ENCODE results near the gene PAK4. TPM values are rescaled to one million over a fixed set of nuclear protein-coding genes. Genes with fewer than 3 reads are reported as not detected.

PAK4 gene
- total RNA-seq, 1 experiment from 2014 or later = 63.1 TPM

DNA sequence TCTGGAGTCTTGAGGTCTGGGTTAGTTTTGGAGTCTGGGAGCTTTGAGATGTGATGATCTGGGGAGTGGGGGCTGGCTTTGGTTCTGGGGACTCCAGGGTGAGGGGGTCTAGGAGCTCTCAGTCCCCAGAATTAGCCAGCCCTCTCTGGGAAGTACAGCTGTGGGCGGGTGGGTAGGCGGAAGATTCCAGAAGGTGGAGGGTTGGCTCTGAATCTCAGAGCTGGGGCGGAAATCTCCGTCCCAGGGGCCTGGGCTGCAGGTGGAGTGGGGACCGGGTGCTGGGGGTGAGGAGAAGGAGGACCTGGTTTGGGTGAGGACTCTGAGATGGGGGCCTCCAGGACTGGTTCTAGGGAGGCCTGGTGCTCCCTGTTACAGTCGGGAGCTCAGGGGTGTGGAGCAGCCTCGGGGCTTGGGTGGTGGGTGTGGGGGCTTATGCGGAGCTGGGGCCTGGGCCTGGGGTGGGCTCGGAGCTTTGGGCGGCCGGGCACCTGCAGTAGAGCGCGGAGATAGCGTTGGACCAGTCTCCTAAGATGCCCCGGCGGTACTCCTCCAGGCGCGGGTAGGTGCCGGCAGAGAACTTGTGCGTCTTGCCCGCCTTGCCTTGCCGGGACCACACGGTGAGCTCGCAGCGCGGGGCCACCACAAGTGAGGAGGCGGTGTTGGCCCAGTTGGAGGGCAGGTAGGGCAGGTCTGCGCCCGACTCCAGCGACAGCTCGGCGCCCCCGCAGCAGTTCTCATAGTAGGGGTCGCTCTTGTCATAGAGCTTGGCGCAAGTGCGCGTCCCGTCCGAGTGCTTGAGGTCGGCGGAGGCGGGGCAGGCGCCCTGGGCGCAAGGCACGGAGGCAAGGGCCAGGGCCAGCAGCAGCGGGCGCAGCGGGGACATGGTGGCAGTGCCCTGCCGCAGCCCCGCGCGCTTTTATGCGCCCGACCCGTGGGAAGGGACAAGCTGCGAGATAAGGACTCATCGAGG is 78.1 kb downstream of the PAK4 start, which contains the start of gene SYCN:
Gene SYCN (minus strand): TSS at position 892 of the 970 bp plus-strand sequence. CDS start 9 bp downstream, at position 883.
- no peak within 1 kb of the TSS for H2AFZ ChIP-seq (ENCODE audit: low read length)
- no peaks in the 10 kb centered on the region for H3K79me1 ChIP-seq (ENCODE audit: insufficient read depth, low read depth, low read length, poor library complexity, severe bottlenecking)
- Mint-ChIP-seq H3K27ac (peak within 1 kb of the TSS in 2 of 3 experiments; percentile 25 to 84; a peak in 2 of 7 replicates), H3K9me3 (no peaks in the 10 kb centered on the region; a peak in 1 of 5 replicates), H3K36me3 (ENCODE audit: insufficient read depth in 1 of 3, low read depth in 3 of 3) (no peaks in the 10 kb centered on the region), H3K27me3 (ENCODE audit: low read depth) (peaks cover 42% of the 10 kb centered on the region), H3K4me3 (peak within 1 kb of the TSS in 1 of 2 experiments; percentile 18; a peak in 1 of 5 replicates), H3K4me1 (peaks cover 4 to 15% of the 10 kb centered on the region in 2 experiments)
- H3K4ac ChIP-seq (ENCODE audit: low read depth, low read length) = no peak within 1 kb of the TSS
- no peaks in the 10 kb centered on the region for H3K27me3 ChIP-seq (ENCODE audit: insufficient read depth, low read length)
- H2BK12ac ChIP-seq (ENCODE audit: insufficient read length, low read depth, low read length) = no peak within 1 kb of the TSS
- no peak within 1 kb of the TSS for H3K18ac ChIP-seq (ENCODE audit: insufficient read length, low read depth, low read length)
- no CpG with 5 or more reads among the region's 57 CpGs for WGBS (ENCODE audit: extremely low coverage, insufficient read length, low lambda C conversion rate)
- DNase-seq = peak; percentile 58
- no peaks in the 10 kb centered on the region for H3K79me2 ChIP-seq (ENCODE audit: insufficient read depth, low read length)
- no peak within 1 kb of the TSS for H2BK15ac ChIP-seq (ENCODE audit: low read depth, low read length)
- H3K9me3 ChIP-seq (ENCODE audit: control insufficient read depth, low read depth, low read length) = no peaks in the 10 kb centered on the region
- no peak within 1 kb of the TSS for H2BK5ac ChIP-seq (ENCODE audit: insufficient read length, low read length)
- no peak within 1 kb of the TSS for H3K14ac ChIP-seq (ENCODE audit: insufficient read depth, low read length)
- H2AK5ac ChIP-seq (ENCODE audit: insufficient read length, low read length) = no peak within 1 kb of the TSS
- TF ChIP-seq, protein P1, sequence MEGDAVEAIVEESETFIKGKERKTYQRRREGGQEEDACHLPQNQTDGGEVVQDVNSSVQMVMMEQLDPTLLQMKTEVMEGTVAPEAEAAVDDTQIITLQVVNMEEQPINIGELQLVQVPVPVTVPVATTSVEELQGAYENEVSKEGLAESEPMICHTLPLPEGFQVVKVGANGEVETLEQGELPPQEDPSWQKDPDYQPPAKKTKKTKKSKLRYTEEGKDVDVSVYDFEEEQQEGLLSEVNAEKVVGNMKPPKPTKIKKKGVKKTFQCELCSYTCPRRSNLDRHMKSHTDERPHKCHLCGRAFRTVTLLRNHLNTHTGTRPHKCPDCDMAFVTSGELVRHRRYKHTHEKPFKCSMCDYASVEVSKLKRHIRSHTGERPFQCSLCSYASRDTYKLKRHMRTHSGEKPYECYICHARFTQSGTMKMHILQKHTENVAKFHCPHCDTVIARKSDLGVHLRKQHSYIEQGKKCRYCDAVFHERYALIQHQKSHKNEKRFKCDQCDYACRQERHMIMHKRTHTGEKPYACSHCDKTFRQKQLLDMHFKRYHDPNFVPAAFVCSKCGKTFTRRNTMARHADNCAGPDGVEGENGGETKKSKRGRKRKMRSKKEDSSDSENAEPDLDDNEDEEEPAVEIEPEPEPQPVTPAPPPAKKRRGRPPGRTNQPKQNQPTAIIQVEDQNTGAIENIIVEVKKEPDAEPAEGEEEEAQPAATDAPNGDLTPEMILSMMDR (conservative IDR thresholded peaks at IDR 0.05) = no peak
- no peaks in the 10 kb centered on the region for H3K23me2 ChIP-seq (ENCODE audit: insufficient read length, low read depth, low read length, poor library complexity, severe bottlenecking)
- H4K91ac ChIP-seq (ENCODE audit: insufficient read length, low read depth, low read length) = no peak within 1 kb of the TSS
- no peak within 1 kb of the TSS for H3K4me2 ChIP-seq (ENCODE audit: insufficient read depth, insufficient read length, low read length)
- H2BK20ac ChIP-seq (ENCODE audit: low read depth, low read length, poor library complexity, severe bottlenecking) = no peak within 1 kb of the TSS
- no peak within 1 kb of the TSS for H3K23ac ChIP-seq (ENCODE audit: insufficient read length, low read depth, low read length)
- H3K9ac ChIP-seq (ENCODE audit: extremely low read depth, insufficient read length, low read length) = no peak within 1 kb of the TSS
- H3T11ph ChIP-seq (ENCODE audit: low read length) = no peak within 1 kb of the TSS
- H4K8ac ChIP-seq (replicated peaks; ENCODE audit: insufficient read length, low read depth, low read length) = no peak within 1 kb of the TSS
- H3K4me1 ChIP-seq (ENCODE audit: insufficient read depth, low read length) = no peaks in the 10 kb centered on the region
- no peaks in the 10 kb centered on the region for H4K20me1 ChIP-seq (ENCODE audit: control insufficient read depth, insufficient read depth, insufficient read length)
- no peak within 1 kb of the TSS for H3K56ac ChIP-seq (ENCODE audit: insufficient read length, low read depth, low read length)
- no peak within 1 kb of the TSS for H3K27ac ChIP-seq (ENCODE audit: insufficient read length, low read depth, low read length)
- H4K5ac ChIP-seq (ENCODE audit: insufficient read length, low read depth, low read length) = no peak within 1 kb of the TSS
- no peak within 1 kb of the TSS for H2BK120ac ChIP-seq (ENCODE audit: low read depth, low read length, poor library complexity, severe bottlenecking)

Data from H9 (cell line).